Activated T-helper 1 cell treated with Interleukin-2 at 50 U/mL for 16 hours (primary cell): ENCODE results near the gene UCP3.

Source experiments
- DNase-seq: peaks from one replicate; pipeline ENCODE4 v3.0.0-alpha.2; 2020; ENCODE audit warnings: low read depth

The UCP3 gene

DNA sequence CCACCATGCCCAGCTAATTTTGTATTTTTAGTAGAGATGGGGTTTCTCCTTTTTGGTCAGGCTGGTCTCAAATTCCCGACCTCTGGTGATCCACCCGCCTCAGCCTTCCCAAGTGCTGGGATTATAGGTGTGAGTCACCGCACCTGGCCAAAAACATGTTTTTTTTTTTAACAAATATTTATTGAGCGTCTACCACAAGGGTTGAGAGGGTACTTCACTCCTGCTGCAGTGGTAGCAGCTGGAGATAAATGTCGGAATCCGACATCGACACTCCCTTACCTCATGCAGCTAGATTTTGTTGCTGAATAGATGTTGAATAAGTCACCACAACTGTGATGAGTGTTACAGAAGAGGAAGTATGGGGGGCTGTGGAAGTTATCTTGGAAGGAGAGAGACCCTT lies 57.1 kb downstream of the UCP3 start:
- no peak for DNase-seq

DNA sequence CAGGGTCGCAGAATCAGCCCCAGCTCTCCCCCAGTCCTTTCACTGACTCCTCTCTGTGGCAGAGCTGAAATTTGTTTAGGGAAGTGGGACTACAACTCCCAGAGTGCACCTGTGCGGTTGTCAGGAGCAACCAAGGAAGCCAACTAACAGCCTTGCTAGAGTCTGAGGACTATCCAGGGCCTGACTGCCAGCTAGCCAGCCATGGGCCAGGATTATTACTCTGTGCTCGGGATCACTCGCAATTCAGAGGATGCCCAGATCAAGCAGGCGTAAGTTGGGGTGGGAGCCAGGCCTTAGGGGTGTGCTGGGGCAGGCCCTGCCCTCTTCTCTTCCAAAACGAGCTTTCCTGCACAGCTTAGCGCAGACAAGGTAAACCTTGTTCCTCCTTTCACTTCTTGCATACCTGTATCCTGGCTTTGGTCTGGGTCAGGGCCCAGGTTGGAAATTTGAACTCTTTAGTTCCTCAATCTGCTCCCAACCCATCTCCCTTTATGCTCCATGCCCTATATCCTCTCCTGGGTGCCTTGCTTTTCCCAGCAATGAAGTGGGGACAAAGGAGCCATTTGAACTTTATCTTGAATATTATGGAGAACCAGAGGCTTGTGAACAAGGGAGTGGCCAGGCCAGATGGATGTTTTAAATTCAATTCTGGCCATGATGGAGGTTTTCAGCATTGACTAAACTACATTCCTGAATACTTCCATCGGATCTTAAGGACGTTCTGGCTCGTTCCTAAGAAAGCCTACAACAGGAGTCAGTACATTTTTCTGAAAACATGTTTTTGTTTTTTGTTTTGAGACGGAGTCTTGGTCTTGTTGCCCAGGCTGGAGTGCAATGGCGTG lies 57.8 kb downstream of the UCP3 start, which contains the start of gene DNAJB13:
Gene DNAJB13, plus strand, starts transcription at position 158 of the 842 bp plus-strand sequence. Its CDS starts 44 bp downstream, at position 202.
- no peak for DNase-seq
